OCI-LY1 (cell line): ENCODE data around the gene KCNIP4.

Source experiments
- H2AFZ ChIP-seq: fragments of 200-600 bp; sonication (generic), shearing (Covaris generic); 2 replicates; pipeline ENCODE4 v1.6.0; 2014; ENCODE audit warnings: antibody characterized with exemption, mild to moderate bottlenecking, low read length
- H3F3A ChIP-seq: fragments of 200-600 bp; sonication (generic), shearing (Covaris generic); 2 replicates; pipeline ENCODE4 v1.6.0; 2014; ENCODE audit warnings: mild to moderate bottlenecking, antibody characterized with exemption, low read length, moderate library complexity; ENCODE audit not compliant: insufficient read depth
- H3K27ac ChIP-seq: fragments of 200-600 bp; sonication (generic); 2 replicates; pipeline ENCODE4 v1.5.1; 2014; ENCODE audit warnings: low read length, mixed run types, mild to moderate bottlenecking, low read depth; ENCODE audit not compliant: poor library complexity, severe bottlenecking
- H3K27me3 ChIP-seq: fragments of 200-600 bp; sonication (generic); 2 replicates; pipeline ENCODE4 v1.6.0; 2014; ENCODE audit warnings: antibody characterized with exemption, mild to moderate bottlenecking, low read length, moderate library complexity; ENCODE audit not compliant: insufficient read depth
- H3K36me3 ChIP-seq: fragments of 200-600 bp; sonication (generic); 2 replicates; pipeline ENCODE4 v1.6.1; 2014; ENCODE audit warnings: mild to moderate bottlenecking, antibody characterized with exemption, low read length, moderate library complexity, mixed read lengths; ENCODE audit not compliant: insufficient read depth
- H3K4me1 ChIP-seq: fragments of 200-600 bp; sonication (generic); 2 replicates; pipeline ENCODE4 v1.5.1; 2014; ENCODE audit warnings: mild to moderate bottlenecking, low read length, moderate library complexity; ENCODE audit not compliant: insufficient read depth, severe bottlenecking
- H3K4me2 ChIP-seq: fragments of 200-600 bp; sonication (generic), shearing (Covaris generic); 2 replicates; pipeline ENCODE4 v1.6.1; 2014; ENCODE audit warnings: low read length
- H3K4me3 ChIP-seq: fragments of 200-600 bp; sonication (generic); 2 replicates; pipeline ENCODE4 v1.5.1; 2014; ENCODE audit warnings: low read length, low read depth, mild to moderate bottlenecking, mixed read lengths; ENCODE audit not compliant: poor library complexity, severe bottlenecking
- H3K79me2 ChIP-seq: fragments of 200-600 bp; shearing (Covaris generic); 2 replicates; pipeline ENCODE4 v1.6.1; 2016; ENCODE audit warnings: mixed run types, low read length, mixed read lengths; ENCODE audit not compliant: insufficient read depth
- H3K9ac ChIP-seq: fragments of 200-600 bp; sonication (generic), shearing (Covaris generic); 2 replicates; pipeline ENCODE4 v1.6.1; 2014; ENCODE audit warnings: mild to moderate bottlenecking, low read length, mixed read lengths
- H3K9me2 ChIP-seq: fragments of 200-600 bp; sonication (generic), shearing (Covaris generic); 2 replicates; pipeline ENCODE4 v1.6.1; 2014; ENCODE audit warnings: low read depth, mild to moderate bottlenecking, low read length, mixed read lengths
- H3K9me3 ChIP-seq: fragments of 200-600 bp; shearing (Covaris generic); 2 replicates; pipeline ENCODE4 v1.6.1; 2014; ENCODE audit warnings: low read length, mixed read lengths
- H4K20me1 ChIP-seq: fragments of 200-600 bp; sonication (generic), shearing (Covaris generic); 2 replicates; pipeline ENCODE4 v1.6.0; 2016; ENCODE audit warnings: mild to moderate bottlenecking, low read length; ENCODE audit not compliant: insufficient read depth
- CTCF ChIP-seq: fragments of 200-600 bp; sonication (generic), shearing (Covaris generic); IDR thresholded peaks from 2 replicates; pipeline ENCODE4 v1.5.1; 2017; ENCODE audit warnings: mild to moderate bottlenecking, antibody characterized with exemption, low read length, moderate library complexity, mixed read lengths
- EZH2 ChIP-seq: fragments of 200-600 bp; sonication (generic), shearing (Covaris generic); IDR thresholded peaks from 2 replicates; pipeline ENCODE4 v1.8.0; 2017; ENCODE audit warnings: borderline replicate concordance, mixed run types, mild to moderate bottlenecking, antibody characterized with exemption, low read length, moderate library complexity, mixed read lengths

KCNIP4 gene

GRCh38 chr4:21991050-21991449 is 42.5 kb upstream of the KCNIP4 start:
- Histone ChIP-seq H3K4me2 (no peak overlapping the region), H3K79me2 (no peaks in the 10 kb centered on the region), H3K9me2 (no peaks in the 10 kb centered on the region), H2AFZ (no peak overlapping the region), H3K4me3 (no peak overlapping the region), H3K27me3 (no peaks in the 10 kb centered on the region), H3K27ac (no peak overlapping the region), H3K4me1 (no peaks in the 10 kb centered on the region), H4K20me1 (no peaks in the 10 kb centered on the region), H3K9ac (no peak overlapping the region), H3F3A (no peaks in the 10 kb centered on the region), H3K36me3 (no peaks in the 10 kb centered on the region), H3K9me3 (no peaks in the 10 kb centered on the region)
- TF ChIP-seq CTCF (no peak), EZH2 (no peak)

- H3K4me1 ChIP-seq, result no peaks in the 10 kb centered on the region
- no peaks in the 10 kb centered on the region for H3F3A ChIP-seq
- H3K27ac ChIP-seq, result no peak overlapping the region
- no peaks in the 10 kb centered on the region for H3K9me2 ChIP-seq
- no peaks in the 10 kb centered on the region for H4K20me1 ChIP-seq
- no peaks in the 10 kb centered on the region for H3K9me3 ChIP-seq
- TF ChIP-seq CTCF, result no peak
- no peak for TF ChIP-seq EZH2
- H3K79me2 ChIP-seq, result no peaks in the 10 kb centered on the region
- H2AFZ ChIP-seq, result no peak overlapping the region
- no peak overlapping the region for H3K9ac ChIP-seq
- no peaks in the 10 kb centered on the region for H3K36me3 ChIP-seq
- no peak overlapping the region for H3K4me3 ChIP-seq
- H3K4me2 ChIP-seq, result no peak overlapping the region
- H3K27me3 ChIP-seq, result no peaks in the 10 kb centered on the region
Measured at GRCh38 chr4:21989351-21989750, 40.8 kb upstream of the KCNIP4 start.

GRCh38 chr4:21986307-21986706 is 37.7 kb upstream of the KCNIP4 start:
- Histone ChIP-seq H3K4me2 (no peak overlapping the region), H3K4me3 (no peak overlapping the region), H2AFZ (no peak overlapping the region)

More at GRCh38 chr4:21986307-21986706, 37.7 kb upstream of the KCNIP4 start:
- Histone ChIP-seq H3K9me2 (no peaks in the 10 kb centered on the region), H3K9me3 (no peaks in the 10 kb centered on the region), H3K4me1 (no peaks in the 10 kb centered on the region), H3K27ac (no peak overlapping the region), H4K20me1 (no peaks in the 10 kb centered on the region), H3K27me3 (no peaks in the 10 kb centered on the region), H3K9ac (no peak overlapping the region), H3K79me2 (no peaks in the 10 kb centered on the region), H3F3A (no peaks in the 10 kb centered on the region), H3K36me3 (no peaks in the 10 kb centered on the region)
- TF ChIP-seq CTCF (no peak), EZH2 (no peak)
